GM23248 (cell line): ENCODE data around the gene NAPG.
"Not testable (repeated sequence)": the region's sequence is repeated elsewhere in the genome, so short reads cannot be mapped to it uniquely, and the experiment has no call there.

Experiments used
- EZH2 ChIP-seq: fragments of 200-600 bp; sonication (generic); IDR thresholded peaks from 2 replicates; pipeline ENCODE4 v1.6.1; 2018; ENCODE audit warnings: antibody characterized with exemption, mild to moderate bottlenecking; ENCODE audit not compliant: insufficient read depth, poor library complexity, severe bottlenecking
- EZH2phosphoT487 ChIP-seq: fragments of 200-600 bp; sonication (generic); IDR thresholded peaks from 2 replicates; pipeline ENCODE4 v1.6.1; 2018; ENCODE audit warnings: antibody characterized with exemption, moderate library complexity, mild to moderate bottlenecking, low read depth; ENCODE audit not compliant: insufficient read depth

DNA sequence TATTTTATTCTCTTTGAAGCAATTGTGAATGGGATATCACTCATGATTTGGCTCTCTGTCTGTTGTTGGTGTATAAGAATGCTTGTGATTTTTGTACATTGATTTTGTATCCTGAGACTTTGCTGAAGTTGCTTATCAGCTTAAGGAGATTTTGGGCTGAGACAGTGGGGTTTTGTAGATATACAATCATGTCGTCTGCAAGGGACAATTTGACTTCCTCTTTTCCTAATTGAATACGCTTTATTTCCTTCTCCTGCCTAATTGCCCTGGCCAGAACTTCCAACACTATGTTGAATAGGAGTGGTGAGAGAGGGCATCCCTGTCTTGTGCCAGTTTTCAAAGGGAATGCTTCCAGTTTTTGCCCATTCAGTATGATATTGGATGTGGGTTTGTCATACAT is 48.6 kb downstream of the NAPG start:
- TF ChIP-seq EZH2, EZH2phosphoT487: not testable (repeated sequence)
